Neural cell (in vitro differentiated cells): ENCODE data around the gene BTNL3. TPM values are rescaled to one million over a fixed set of nuclear protein-coding genes. Genes with fewer than 3 reads are reported as not detected.
"Not testable (repeated sequence)": the region's sequence is repeated elsewhere in the genome, so short reads cannot be mapped to it uniquely, and the experiment has no call there.

Source experiments
- H2AFZ ChIP-seq: fragments of 200-600, 300-800 bp; sonication (generic), shearing (Covaris generic); 2 replicates; pipeline ENCODE4 v1.6.0; 2014; ENCODE audit warnings: low read depth, mild to moderate bottlenecking, antibody characterized with exemption, low read length, moderate library complexity
- H3F3A ChIP-seq: fragments of 200-600 bp; shearing (Covaris generic); 2 replicates; pipeline ENCODE4 v1.6.1; 2016; ENCODE audit warnings: mild to moderate bottlenecking, moderate library complexity, mixed read lengths, antibody characterized with exemption, low read length; ENCODE audit not compliant: insufficient read depth, poor library complexity, severe bottlenecking
- H3K27ac ChIP-seq: fragments of 200-600, 300-800 bp; sonication (generic), shearing (Covaris generic); 2 replicates; pipeline ENCODE4 v1.5.1; 2014; ENCODE audit warnings: mild to moderate bottlenecking, low read length, moderate library complexity
- H3K27me3 ChIP-seq: fragments of 300-800, 200-600 bp; sonication (generic), shearing (Covaris generic); 2 replicates; pipeline ENCODE4 v1.6.0; 2014; ENCODE audit warnings: mild to moderate bottlenecking, low read depth, low read length, moderate library complexity; ENCODE audit not compliant: insufficient read depth
- H3K36me3 ChIP-seq: fragments of 300-800, 200-600 bp; sonication (generic), shearing (Covaris generic); 2 replicates; pipeline ENCODE4 v1.5.1; 2014; ENCODE audit warnings: mild to moderate bottlenecking, antibody characterized with exemption, low read length, moderate library complexity; ENCODE audit not compliant: insufficient read depth
- H3K4me2 ChIP-seq: fragments of 300-800, 200-600 bp; sonication (generic), shearing (Covaris generic); 2 replicates; pipeline ENCODE4 v1.6.0; 2014; ENCODE audit warnings: mild to moderate bottlenecking, low read length
- H3K4me3 ChIP-seq: fragments of 300-800, 200-600 bp; sonication (generic), shearing (Covaris generic); 2 replicates; pipeline ENCODE4 v1.5.1; 2014; ENCODE audit warnings: mild to moderate bottlenecking, low read length, moderate library complexity
- H3K79me2 ChIP-seq: fragments of 200-600 bp; shearing (Covaris generic); replicated peaks from 2 replicates; pipeline ENCODE4 v1.6.0; 2014; ENCODE audit warnings: mild to moderate bottlenecking, low read length, moderate library complexity; ENCODE audit not compliant: insufficient read depth
- H3K9ac ChIP-seq: fragments of 300-800, 200-600 bp; sonication (generic), shearing (Covaris generic); 2 replicates; pipeline ENCODE4 v1.6.1; 2016; ENCODE audit warnings: mild to moderate bottlenecking, low read length, mixed read lengths
- H3K9me2 ChIP-seq: fragments of 200-600 bp; shearing (Covaris generic); 2 replicates; pipeline ENCODE4 v1.6.1; 2016; ENCODE audit warnings: mild to moderate bottlenecking, low read length, mixed read lengths; ENCODE audit not compliant: insufficient read depth
- H3K9me3 ChIP-seq: fragments of 200-600, 300-800 bp; sonication (generic), shearing (Covaris generic); 2 replicates; pipeline ENCODE4 v1.6.1; 2016; ENCODE audit warnings: mild to moderate bottlenecking, mixed run types, low read length, moderate library complexity, mixed read lengths
- H4K20me1 ChIP-seq: fragments of 200-600 bp; shearing (Covaris generic); 2 replicates; pipeline ENCODE4 v1.6.1; 2016; ENCODE audit warnings: mild to moderate bottlenecking, mixed run types; ENCODE audit not compliant: insufficient read depth
- CTCF ChIP-seq: fragments of 450-650 bp; IDR thresholded peaks from 2 replicates; pipeline ENCODE4 v1.5.1; 2014; ENCODE audit warnings: antibody characterized with exemption, mild to moderate bottlenecking, moderate library complexity; ENCODE audit not compliant: poor library complexity, severe bottlenecking
- EP300 ChIP-seq: fragments of 450-650 bp; conservative IDR thresholded peaks from 2 replicates; pipeline ENCODE4 v1.6.1; 2014; ENCODE audit warnings: antibody characterized with exemption, mild to moderate bottlenecking, moderate library complexity; ENCODE audit not compliant: poor library complexity, severe bottlenecking
- EZH2 ChIP-seq: fragments of 200-600, 300-800 bp; shearing (Covaris generic), sonication (generic); IDR thresholded peaks from 2 replicates; pipeline ENCODE4 v1.6.1; 2014; ENCODE audit warnings: antibody characterized with exemption, low read length, borderline replicate concordance, mild to moderate bottlenecking; ENCODE audit not compliant: insufficient read depth, poor library complexity, severe bottlenecking
- MXI1 ChIP-seq: fragments of 450-650 bp; conservative IDR thresholded peaks from 2 replicates; pipeline ENCODE4 v1.6.1; 2014; ENCODE audit warnings: antibody characterized with exemption, mild to moderate bottlenecking; ENCODE audit not compliant: poor library complexity, severe bottlenecking
- POLR2AphosphoS5 ChIP-seq: IDR thresholded peaks from 2 replicates; pipeline ENCODE4 v1.6.1; 2012
- RAD21 ChIP-seq: fragments of 450-650 bp; conservative IDR thresholded peaks from 2 replicates; pipeline ENCODE4 v1.6.1; 2014; ENCODE audit warnings: antibody characterized with exemption, mild to moderate bottlenecking, moderate library complexity
- REST ChIP-seq: IDR thresholded peaks from 2 replicates; pipeline ENCODE4 v1.6.1; 2012; ENCODE audit warnings: borderline replicate concordance
- SMC3 ChIP-seq: fragments of 450-650 bp; conservative IDR thresholded peaks from 2 replicates; pipeline ENCODE4 v1.6.1; 2014; ENCODE audit warnings: antibody characterized with exemption, mild to moderate bottlenecking, moderate library complexity; ENCODE audit not compliant: poor library complexity
- TAF1 ChIP-seq: IDR thresholded peaks from 2 replicates; pipeline ENCODE4 v1.6.1; 2012; ENCODE audit warnings: low read depth
- polyA plus RNA-seq: library from polyadenylated mRNA; depleted of rRNA; stranded (reverse); fragments of >200 nt; gene quantifications from 2 replicates; pipeline ENCODE4 v1.2.3, GENCODE V29; 2014

Gene BTNL3
- polyA plus RNA-seq, 1 donor from 2014 or later: not detected

GRCh38 chr5:181008136-181008535, 19.5 kb downstream of the BTNL3 start:
- Histone ChIP-seq H3K27me3 (no peaks in the 10 kb centered on the region), H3K4me2 (no peak overlapping the region), H3K36me3 (no peaks in the 10 kb centered on the region), H3K9me2 (no peaks in the 10 kb centered on the region), H3K9me3 (no peaks in the 10 kb centered on the region), H3F3A (no peaks in the 10 kb centered on the region), H3K4me3 (no peak overlapping the region), H3K79me2 (no peaks in the 10 kb centered on the region), H2AFZ (no peak overlapping the region), H4K20me1 (no peaks in the 10 kb centered on the region), H3K27ac (no peak overlapping the region), H3K9ac (no peak overlapping the region)
- TF ChIP-seq SMC3: no peak
- no peak for TF ChIP-seq CTCF
- TF ChIP-seq RAD21: no peak
- no peak for TF ChIP-seq EZH2
- TF ChIP-seq MXI1: no peak
- TF ChIP-seq POLR2AphosphoS5: no peak
- no peak for TF ChIP-seq EP300
- no peak for TF ChIP-seq REST
- TF ChIP-seq TAF1: no peak

GRCh38 chr5:181010018-181010417, 21.4 kb downstream of the BTNL3 start:
- not testable (repeated sequence) for H4K20me1 ChIP-seq, H3K9me3 ChIP-seq, H3K9ac ChIP-seq, H3F3A ChIP-seq, H3K27ac ChIP-seq, H2AFZ ChIP-seq, H3K27me3 ChIP-seq, H3K9me2 ChIP-seq, H3K4me3 ChIP-seq, H3K36me3 ChIP-seq, H3K79me2 ChIP-seq, H3K4me2 ChIP-seq

GRCh38 chr5:181014654-181015053, 26.0 kb downstream of the BTNL3 start:
- H3K4me3 ChIP-seq, H3K4me2 ChIP-seq, H4K20me1 ChIP-seq, H2AFZ ChIP-seq, H3K27me3 ChIP-seq, H3K27ac ChIP-seq, H3K79me2 ChIP-seq, H3K9ac ChIP-seq, H3F3A ChIP-seq, H3K36me3 ChIP-seq, H3K9me2 ChIP-seq, H3K9me3 ChIP-seq: not testable (repeated sequence)

GRCh38 chr5:181017448-181017847, 28.8 kb downstream of the BTNL3 start:
- H4K20me1 ChIP-seq, H3K9ac ChIP-seq, H3K79me2 ChIP-seq, H3F3A ChIP-seq, H3K9me2 ChIP-seq, H3K36me3 ChIP-seq, H3K9me3 ChIP-seq, H3K27ac ChIP-seq, H2AFZ ChIP-seq, H3K4me2 ChIP-seq, H3K4me3 ChIP-seq, H3K27me3 ChIP-seq: not testable (repeated sequence)
